HCT116 (cell line): ENCODE data around the gene NAALADL2. TPM values are rescaled to one million over a fixed set of nuclear protein-coding genes. Genes with fewer than 3 reads are reported as not detected.

Source experiments
- ATAC-seq: fragments of 200-7000 bp; cut with Tn5 transposase; 2 replicates; pipeline ENCODE4 v1.9.1; 2020; ENCODE audit warnings: mild to moderate bottlenecking, moderate library complexity
- BruUV-seq: library from RNA; stranded (reverse); fragments of 400-500 nt; replicated peaks from 2 replicates; lab custom pipeline; 2021; lab: Mats Ljungman, UMichigan
- CTCF ChIA-PET: fragments of 300-600 bp; sonication (Branson Sonifier 250); formaldehyde crosslinking; loops from one replicate; lab custom pipeline; 2021; ENCODE audit warnings: antibody characterized with exemption; lab: Charles Lee
- POLR2A ChIA-PET: fragments of 300-600, 350-600 bp; sonication (Branson Sonifier 250); formaldehyde crosslinking; loops from one replicate; lab custom pipeline; 2021; ENCODE audit warnings: antibody characterized with exemption; lab: Charles Lee
- RAD21 ChIA-PET, 2 experiments: fragments of 300-600 bp; sonication (Branson Sonifier 250); formaldehyde crosslinking; loops; one replicate each; lab custom pipeline; 2023; ENCODE audit warnings: low total read pairs in 2 of 2; ENCODE audit not compliant: uncharacterized antibody in 2 of 2, unreplicated experiment in 2 of 2, low non-redundant PET in 1 of 2; lab: Charles Lee
- DNase-seq: peaks from one replicate; pipeline ENCODE4 v3.0.0-alpha.2; 2010; ENCODE audit warnings: low read depth, low spot score
- H2AFZ ChIP-seq: fragments of 200-600 bp; shearing (Covaris generic), sonication (generic); 2 replicates; pipeline ENCODE4 v1.6.1; 2017; ENCODE audit warnings: low read depth, mixed run types, mixed read lengths, antibody characterized with exemption, low read length; ENCODE audit not compliant: poor library complexity, severe bottlenecking
- H3K27ac ChIP-seq: 2 replicates; pipeline ENCODE4 v1.5.1; 2012; ENCODE audit warnings: low read depth, low read length
- H3K27me3 ChIP-seq: fragments of 200-600 bp; sonication (generic); 2 replicates; pipeline ENCODE4 v1.6.1; 2016; ENCODE audit warnings: mixed run types, low read length, mixed read lengths; ENCODE audit not compliant: insufficient read depth
- H3K36me3 ChIP-seq, 2 experiments: fragments of 200-500 bp in 1 of 2; fragments of 200-600 bp in 1 of 2; sonication (Bioruptor generic) in 1 of 2; sonication (generic) in 1 of 2; 2 replicates each; pipeline versions ENCODE4 v1.5.1 to v1.6.1; 2014 to 2016; ENCODE audit warnings: low read length in 2 of 2, inconsistent platforms in 1 of 2, mixed read lengths in 1 of 2, mixed run types in 1 of 2; ENCODE audit not compliant: insufficient read depth in 2 of 2, control insufficient read depth in 1 of 2
- H3K4me1 ChIP-seq, 2 experiments: fragments of 200-600 bp in 1 of 2; sonication (generic) in 1 of 2; 2 replicates each; pipeline versions ENCODE4 v1.5.1 to v1.6.1; 2012 to 2017; ENCODE audit warnings: low read length in 2 of 2, inconsistent platforms in 1 of 2, mild to moderate bottlenecking in 1 of 2, mixed read lengths in 1 of 2, mixed run types in 1 of 2, moderate library complexity in 1 of 2; ENCODE audit not compliant: insufficient read depth in 2 of 2, control insufficient read depth in 1 of 2
- H3K4me2 ChIP-seq: fragments of 200-600 bp; sonication (generic); 2 replicates; pipeline ENCODE4 v1.6.1; 2017; ENCODE audit warnings: mixed run types, low read length, mixed read lengths
- H3K4me3 ChIP-seq, 2 experiments: fragments of 200-600 bp in 1 of 2; sonication (generic) in 1 of 2; replicated peaks in 1 of 2; 2 replicates each; pipeline ENCODE4 v1.5.1; 2011 to 2016; ENCODE audit warnings: low read length in 2 of 2, control low read depth in 1 of 2, low read depth in 1 of 2, mild to moderate bottlenecking in 1 of 2, mixed read lengths in 1 of 2, mixed run types in 1 of 2
- H3K79me2 ChIP-seq: fragments of 200-600 bp; sonication (generic); 2 replicates; pipeline ENCODE4 v1.6.1; 2017; ENCODE audit warnings: mild to moderate bottlenecking, mixed run types, low read length, moderate library complexity, mixed read lengths; ENCODE audit not compliant: insufficient read depth
- H3K9ac ChIP-seq: fragments of 200-600 bp; sonication (generic); 2 replicates; pipeline ENCODE4 v1.6.1; 2016; ENCODE audit warnings: low read length, mixed read lengths
- H3K9me2 ChIP-seq: fragments of 200-600 bp; sonication (generic), shearing (Covaris generic); 2 replicates; pipeline ENCODE4 v1.6.1; 2017; ENCODE audit warnings: mixed run types, mild to moderate bottlenecking, moderate library complexity; ENCODE audit not compliant: insufficient read depth
- H3K9me3 ChIP-seq, 2 experiments: fragments of 200-500 bp in 1 of 2; fragments of 200-600 bp in 1 of 2; sonication (Bioruptor generic) in 1 of 2; sonication (generic) in 1 of 2; 2 replicates each; pipeline ENCODE4 v1.6.1; 2014 to 2017; ENCODE audit warnings: low read length in 2 of 2, mixed read lengths in 2 of 2, inconsistent platforms in 1 of 2, low read depth in 1 of 2, mild to moderate bottlenecking in 1 of 2, mixed run types in 1 of 2, moderate library complexity in 1 of 2; ENCODE audit not compliant: control insufficient read depth in 1 of 2, insufficient read depth in 1 of 2
- H4K20me1 ChIP-seq: fragments of 200-600 bp; sonication (generic), shearing (Covaris generic); 2 replicates; pipeline ENCODE4 v1.6.1; 2017; ENCODE audit warnings: mixed run types, mild to moderate bottlenecking, moderate library complexity; ENCODE audit not compliant: insufficient read depth
- CBX3 ChIP-seq: IDR thresholded peaks from 2 replicates; pipeline ENCODE4 v1.6.1; 2012; ENCODE audit warnings: low read depth
- CEBPB ChIP-seq: IDR thresholded peaks from 2 replicates; pipeline ENCODE4 v1.6.1; 2012; ENCODE audit warnings: low read depth
- EGR1 ChIP-seq: IDR thresholded peaks from 2 replicates; pipeline ENCODE4 v1.6.1; 2012; ENCODE audit warnings: low read depth
- ELF1 ChIP-seq: IDR thresholded peaks from 2 replicates; pipeline ENCODE4 v1.6.1; 2012; ENCODE audit warnings: low read depth, borderline replicate concordance
- EZH2 ChIP-seq: fragments of 200-600 bp; sonication (generic); IDR thresholded peaks from 2 replicates; pipeline ENCODE4 v1.6.1; 2017; ENCODE audit warnings: antibody characterized with exemption, mixed run types
- EZH2phosphoT487 ChIP-seq: fragments of 200-600 bp; IDR thresholded peaks from 2 replicates; pipeline ENCODE4 v1.6.1; 2018; ENCODE audit warnings: antibody characterized with exemption, borderline replicate concordance
- FOSL1 ChIP-seq: IDR thresholded peaks from 2 replicates; pipeline ENCODE4 v1.6.1; 2012; ENCODE audit warnings: low read depth
- JUND ChIP-seq: IDR thresholded peaks from 2 replicates; pipeline ENCODE4 v1.6.1; 2012
- POLR2AphosphoS5 ChIP-seq: IDR thresholded peaks from 2 replicates; pipeline ENCODE4 v1.6.1; 2011; ENCODE audit warnings: mild to moderate bottlenecking, low read depth, low read length, moderate library complexity
- RAD21 ChIP-seq: IDR thresholded peaks from 2 replicates; pipeline ENCODE4 v1.6.1; 2012; ENCODE audit warnings: low read depth, mild to moderate bottlenecking
- SIN3A ChIP-seq: IDR thresholded peaks from 2 replicates; pipeline ENCODE4 v1.6.1; 2012; ENCODE audit warnings: low read depth
- SP1 ChIP-seq: IDR thresholded peaks from 2 replicates; pipeline ENCODE4 v1.6.1; 2012; ENCODE audit warnings: low read depth
- SRF ChIP-seq: IDR thresholded peaks from 2 replicates; pipeline ENCODE4 v1.6.1; 2012; ENCODE audit warnings: low read depth
- TCF7L2 ChIP-seq: IDR thresholded peaks from 2 replicates; pipeline ENCODE4 v1.7.0; 2011; ENCODE audit warnings: borderline replicate concordance, inconsistent platforms; ENCODE audit not compliant: insufficient read depth, insufficient read length; ENCODE audit errors: extremely low read depth
- YY1 ChIP-seq: IDR thresholded peaks from 2 replicates; pipeline ENCODE4 v1.6.1; 2011; ENCODE audit warnings: low read length, low read depth, moderate library complexity, mild to moderate bottlenecking; ENCODE audit not compliant: insufficient replicate concordance; ENCODE audit errors: extremely low read depth
- ZFX ChIP-seq: fragments of 450-650 bp; IDR thresholded peaks from 2 replicates; pipeline ENCODE4 v1.6.1; 2017
- ZNF274 ChIP-seq: fragments of 200-500 bp; sonication (Bioruptor generic); IDR thresholded peaks from 2 replicates; pipeline ENCODE4 v1.6.1; 2014; ENCODE audit warnings: mild to moderate bottlenecking, low read depth, low read length, inconsistent platforms
- intact Hi-C: fragments of 100-400 bp; cut with micrococcal nuclease; formaldehyde crosslinking; loops from 2 replicates; pipeline ENCODE4 v1.10.0; 2022
- total RNA-seq: library from RNA; stranded (reverse); gene quantifications from one replicate; pipeline ENCODE4 v1.2.1, GENCODE V29; 2021; ENCODE audit not compliant: unreplicated experiment
- TF ChIP-seq, protein P1 (sequence below): IDR thresholded peaks from 2 replicates; pipeline ENCODE4 v1.6.1; 2012; ENCODE audit warnings: low read depth
- TF ChIP-seq, protein P2 (sequence below): IDR thresholded peaks from 2 replicates; pipeline ENCODE4 v1.6.1; 2011; ENCODE audit warnings: mild to moderate bottlenecking, low read length, moderate library complexity; ENCODE audit not compliant: insufficient replicate concordance; ENCODE audit errors: extremely low read depth
- TF ChIP-seq, protein P3 (sequence below): IDR thresholded peaks from 2 replicates; pipeline ENCODE4 v1.6.1; 2012
- TF ChIP-seq, protein P4 (sequence below): IDR thresholded peaks from 2 replicates; pipeline ENCODE4 v1.6.1; 2012

The NAALADL2 gene
- total RNA-seq, 1 experiment from 2014 or later = 2.9 TPM

DNA sequence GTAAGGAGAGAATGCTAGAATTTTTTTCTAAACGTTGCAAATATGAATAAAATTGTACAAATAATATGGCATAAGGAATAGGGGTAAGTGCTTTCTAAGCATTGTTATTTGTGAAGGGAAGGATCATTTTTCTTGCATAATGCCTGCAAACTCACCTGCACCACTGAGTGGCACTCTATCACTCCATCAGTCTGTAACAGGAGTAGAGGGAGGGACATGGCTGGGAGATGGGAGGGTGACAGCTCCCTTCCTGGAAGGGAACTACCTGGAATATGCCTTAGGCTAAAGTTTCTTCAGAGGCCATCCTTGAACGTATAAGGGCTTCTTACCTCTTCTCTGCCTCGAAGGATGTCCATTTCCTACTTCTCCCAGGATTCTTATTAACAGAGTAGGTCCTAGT is 3.0 kb downstream of the NAALADL2 start:
- RAD21 ChIA-PET = no interaction called here
- Histone ChIP-seq H3K27ac (no peak overlapping the region), H3K9me3 (no peaks in the 10 kb centered on the region), H3K9ac (no peak overlapping the region), H3K4me1 (peaks cover 18 to 36% of the 10 kb centered on the region in 2 experiments), H3K4me2 (no peak overlapping the region), H2AFZ (no peak overlapping the region), H4K20me1 (no peaks in the 10 kb centered on the region), H3K4me3 (no peak overlapping the region), H3K36me3 (no peaks in the 10 kb centered on the region), H3K27me3 (no peaks in the 10 kb centered on the region), H3K79me2 (no peaks in the 10 kb centered on the region), H3K9me2 (no peaks in the 10 kb centered on the region)
- POLR2A ChIA-PET = no interaction called here
- intact Hi-C loops = loop anchor here (1.0 to 10.0 kb wide), 2 partner anchors 263 to 1568 kb away; no protein-coding TSS in a partner anchor
- no TSS peak for BruUV-seq
- CTCF ChIA-PET = interaction anchor here (1.0 to 2.1 kb wide), 6 partner anchors 15 to 1568 kb away, joined by 3 to 7 read pairs (median 4); no protein-coding TSS in a partner anchor
- ATAC-seq = peak; percentile 98
- DNase-seq = peak; percentile 51
- peak; percentile 31; the same call in 1 of the 2 replicates for TF ChIP-seq CEBPB
- TF ChIP-seq EZH2phosphoT487 = no peak
- TF ChIP-seq SIN3A = no peak
- TF ChIP-seq JUND = no peak
- TF ChIP-seq POLR2AphosphoS5 = no peak
- TF ChIP-seq TCF7L2 = no peak
- TF ChIP-seq ZFX = no peak
- no peak for TF ChIP-seq EGR1
- TF ChIP-seq FOSL1 = no peak
- TF ChIP-seq SP1 = peak; percentile 33
- no peak for TF ChIP-seq ELF1
- TF ChIP-seq EZH2 = no peak
- peak; percentile 76 for TF ChIP-seq CBX3
- peak; percentile 17 for TF ChIP-seq YY1
- TF ChIP-seq, protein P1, sequence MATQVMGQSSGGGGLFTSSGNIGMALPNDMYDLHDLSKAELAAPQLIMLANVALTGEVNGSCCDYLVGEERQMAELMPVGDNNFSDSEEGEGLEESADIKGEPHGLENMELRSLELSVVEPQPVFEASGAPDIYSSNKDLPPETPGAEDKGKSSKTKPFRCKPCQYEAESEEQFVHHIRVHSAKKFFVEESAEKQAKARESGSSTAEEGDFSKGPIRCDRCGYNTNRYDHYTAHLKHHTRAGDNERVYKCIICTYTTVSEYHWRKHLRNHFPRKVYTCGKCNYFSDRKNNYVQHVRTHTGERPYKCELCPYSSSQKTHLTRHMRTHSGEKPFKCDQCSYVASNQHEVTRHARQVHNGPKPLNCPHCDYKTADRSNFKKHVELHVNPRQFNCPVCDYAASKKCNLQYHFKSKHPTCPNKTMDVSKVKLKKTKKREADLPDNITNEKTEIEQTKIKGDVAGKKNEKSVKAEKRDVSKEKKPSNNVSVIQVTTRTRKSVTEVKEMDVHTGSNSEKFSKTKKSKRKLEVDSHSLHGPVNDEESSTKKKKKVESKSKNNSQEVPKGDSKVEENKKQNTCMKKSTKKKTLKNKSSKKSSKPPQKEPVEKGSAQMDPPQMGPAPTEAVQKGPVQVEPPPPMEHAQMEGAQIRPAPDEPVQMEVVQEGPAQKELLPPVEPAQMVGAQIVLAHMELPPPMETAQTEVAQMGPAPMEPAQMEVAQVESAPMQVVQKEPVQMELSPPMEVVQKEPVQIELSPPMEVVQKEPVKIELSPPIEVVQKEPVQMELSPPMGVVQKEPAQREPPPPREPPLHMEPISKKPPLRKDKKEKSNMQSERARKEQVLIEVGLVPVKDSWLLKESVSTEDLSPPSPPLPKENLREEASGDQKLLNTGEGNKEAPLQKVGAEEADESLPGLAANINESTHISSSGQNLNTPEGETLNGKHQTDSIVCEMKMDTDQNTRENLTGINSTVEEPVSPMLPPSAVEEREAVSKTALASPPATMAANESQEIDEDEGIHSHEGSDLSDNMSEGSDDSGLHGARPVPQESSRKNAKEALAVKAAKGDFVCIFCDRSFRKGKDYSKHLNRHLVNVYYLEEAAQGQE = no peak
- TF ChIP-seq SRF = no peak
- TF ChIP-seq, protein P2, sequence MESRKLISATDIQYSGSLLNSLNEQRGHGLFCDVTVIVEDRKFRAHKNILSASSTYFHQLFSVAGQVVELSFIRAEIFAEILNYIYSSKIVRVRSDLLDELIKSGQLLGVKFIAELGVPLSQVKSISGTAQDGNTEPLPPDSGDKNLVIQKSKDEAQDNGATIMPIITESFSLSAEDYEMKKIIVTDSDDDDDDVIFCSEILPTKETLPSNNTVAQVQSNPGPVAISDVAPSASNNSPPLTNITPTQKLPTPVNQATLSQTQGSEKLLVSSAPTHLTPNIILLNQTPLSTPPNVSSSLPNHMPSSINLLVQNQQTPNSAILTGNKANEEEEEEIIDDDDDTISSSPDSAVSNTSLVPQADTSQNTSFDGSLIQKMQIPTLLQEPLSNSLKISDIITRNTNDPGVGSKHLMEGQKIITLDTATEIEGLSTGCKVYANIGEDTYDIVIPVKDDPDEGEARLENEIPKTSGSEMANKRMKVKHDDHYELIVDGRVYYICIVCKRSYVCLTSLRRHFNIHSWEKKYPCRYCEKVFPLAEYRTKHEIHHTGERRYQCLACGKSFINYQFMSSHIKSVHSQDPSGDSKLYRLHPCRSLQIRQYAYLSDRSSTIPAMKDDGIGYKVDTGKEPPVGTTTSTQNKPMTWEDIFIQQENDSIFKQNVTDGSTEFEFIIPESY = no peak
- TF ChIP-seq, protein P3, sequence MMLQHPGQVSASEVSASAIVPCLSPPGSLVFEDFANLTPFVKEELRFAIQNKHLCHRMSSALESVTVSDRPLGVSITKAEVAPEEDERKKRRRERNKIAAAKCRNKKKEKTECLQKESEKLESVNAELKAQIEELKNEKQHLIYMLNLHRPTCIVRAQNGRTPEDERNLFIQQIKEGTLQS = no peak
- TF ChIP-seq RAD21 = peak; percentile 81
- TF ChIP-seq, protein P4, sequence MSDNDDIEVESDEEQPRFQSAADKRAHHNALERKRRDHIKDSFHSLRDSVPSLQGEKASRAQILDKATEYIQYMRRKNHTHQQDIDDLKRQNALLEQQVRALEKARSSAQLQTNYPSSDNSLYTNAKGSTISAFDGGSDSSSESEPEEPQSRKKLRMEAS = no peak
- no peak for TF ChIP-seq ZNF274
